ENCODE results near the gene KBTBD2. TPM values are rescaled to one million over a fixed set of nuclear protein-coding genes. Genes with fewer than 3 reads are reported as not detected.

KBTBD2 gene
- total and polyA plus RNA-seq, 4 donors = 15.0 to 80.5 (median 25.6) TPM

DNA sequence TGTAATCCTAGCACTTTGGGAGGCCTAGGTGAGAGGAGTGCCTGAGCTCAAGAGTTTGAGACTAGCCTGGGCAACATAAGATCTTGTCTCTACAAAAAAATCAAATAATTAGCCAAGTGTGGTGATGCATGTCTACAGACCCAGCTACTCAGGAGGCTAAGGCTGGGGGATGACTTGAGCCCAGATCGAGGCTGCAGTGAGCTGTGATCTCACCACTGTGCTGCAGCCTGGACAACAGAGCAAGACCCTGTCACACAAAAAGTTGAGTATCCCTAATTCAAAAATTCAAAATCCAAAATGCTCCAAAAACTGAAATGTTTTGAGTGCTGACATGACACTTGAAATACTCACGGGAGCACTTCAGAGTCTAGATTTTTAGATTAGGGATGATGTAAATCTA, 19.1 kb downstream of the KBTBD2 start:
- ATAC-seq (ENCODE audit: insufficient read depth, low FRiP score) = no peak
- Histone ChIP-seq H3K36me3 (ENCODE audit: control insufficient read depth in 4 of 4, insufficient read depth in 4 of 4, low read length in 4 of 4) (peaks cover 23 to 44% (median 35%) of the 10 kb centered on the region in 4 donors), H3K9ac (ENCODE audit: insufficient read depth in 1 of 2, low read length in 2 of 2) (no peak overlapping the region), H3K9me3 (ENCODE audit: control insufficient read depth in 4 of 4, insufficient read depth in 3 of 4, low read length in 3 of 4) (no peaks in the 10 kb centered on the region), H3K4me3 (no peak overlapping the region), H3K4me1 (ENCODE audit: control insufficient read depth in 5 of 5, insufficient read depth in 5 of 5, low read length in 5 of 5) (peaks cover 0 to 16% (median 4%) of the 10 kb centered on the region in 5 donors), H3K27ac (ENCODE audit: low read depth in 1 of 2, low read length in 1 of 2) (no peak overlapping the region), H3K27me3 (ENCODE audit: control insufficient read depth in 3 of 3, insufficient read depth in 3 of 3, low read length in 2 of 3) (no peaks in the 10 kb centered on the region)
- 75 to 91% methylated on average over 2 of the region's 2 CpGs for WGBS, 2 donors
- no peak for DNase-seq
- TF ChIP-seq, protein P1, sequence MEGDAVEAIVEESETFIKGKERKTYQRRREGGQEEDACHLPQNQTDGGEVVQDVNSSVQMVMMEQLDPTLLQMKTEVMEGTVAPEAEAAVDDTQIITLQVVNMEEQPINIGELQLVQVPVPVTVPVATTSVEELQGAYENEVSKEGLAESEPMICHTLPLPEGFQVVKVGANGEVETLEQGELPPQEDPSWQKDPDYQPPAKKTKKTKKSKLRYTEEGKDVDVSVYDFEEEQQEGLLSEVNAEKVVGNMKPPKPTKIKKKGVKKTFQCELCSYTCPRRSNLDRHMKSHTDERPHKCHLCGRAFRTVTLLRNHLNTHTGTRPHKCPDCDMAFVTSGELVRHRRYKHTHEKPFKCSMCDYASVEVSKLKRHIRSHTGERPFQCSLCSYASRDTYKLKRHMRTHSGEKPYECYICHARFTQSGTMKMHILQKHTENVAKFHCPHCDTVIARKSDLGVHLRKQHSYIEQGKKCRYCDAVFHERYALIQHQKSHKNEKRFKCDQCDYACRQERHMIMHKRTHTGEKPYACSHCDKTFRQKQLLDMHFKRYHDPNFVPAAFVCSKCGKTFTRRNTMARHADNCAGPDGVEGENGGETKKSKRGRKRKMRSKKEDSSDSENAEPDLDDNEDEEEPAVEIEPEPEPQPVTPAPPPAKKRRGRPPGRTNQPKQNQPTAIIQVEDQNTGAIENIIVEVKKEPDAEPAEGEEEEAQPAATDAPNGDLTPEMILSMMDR (IDR thresholded peaks at IDR 0.05; ENCODE audit: control extremely low read depth, extremely low read depth) = no peak

DNA sequence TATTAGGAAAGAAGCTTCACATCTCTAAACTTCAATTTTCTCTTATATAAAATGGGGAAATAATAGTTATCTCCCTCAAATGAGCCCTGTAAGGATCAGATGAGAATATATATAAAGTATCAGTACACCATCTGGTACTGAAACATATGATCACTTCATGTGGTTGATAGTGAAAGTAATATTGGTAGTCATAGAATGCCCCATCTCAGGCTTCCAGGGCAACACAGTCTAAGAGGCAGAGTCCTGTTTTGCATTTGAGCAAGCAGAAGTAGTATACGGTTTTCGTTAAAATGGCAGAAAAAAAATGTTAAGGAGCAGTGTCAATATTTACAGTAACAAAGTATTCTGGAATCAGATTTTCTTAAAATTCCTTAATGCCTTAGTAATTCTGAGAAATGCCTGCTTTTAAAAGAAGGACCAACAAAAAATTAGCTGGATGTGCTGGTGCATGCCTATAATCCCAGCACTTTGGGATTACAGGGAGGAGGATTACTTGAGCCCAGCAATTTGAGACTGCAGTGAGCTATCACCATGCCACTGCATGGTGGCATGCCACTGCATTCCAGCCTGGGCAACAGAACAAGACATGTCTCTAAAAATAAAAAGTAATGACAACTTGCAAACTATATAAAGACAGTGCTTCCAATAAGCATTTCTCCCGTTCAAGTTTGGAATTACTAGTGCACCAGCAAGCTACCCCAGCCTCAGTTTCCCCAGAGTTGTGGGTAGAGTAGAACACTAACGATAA, 19.8 kb downstream of the KBTBD2 start:
- H3K36me3 ChIP-seq (ENCODE audit: control insufficient read depth in 4 of 4, insufficient read depth in 4 of 4, low read length in 4 of 4) = peaks cover 23 to 44% (median 35%) of the 10 kb centered on the region in 4 donors
- TF ChIP-seq, protein P1 (IDR thresholded peaks at IDR 0.05; ENCODE audit: control extremely low read depth, extremely low read depth) = no peak
- no peak overlapping the region for H3K9ac ChIP-seq (ENCODE audit: insufficient read depth in 1 of 2, low read length in 2 of 2)
- peaks cover 0 to 16% (median 4%) of the 10 kb centered on the region in 5 donors for H3K4me1 ChIP-seq (ENCODE audit: control insufficient read depth in 5 of 5, insufficient read depth in 5 of 5, low read length in 5 of 5)
- peak overlapping the region in 1 of 2 donors; percentile 55 for H3K27ac ChIP-seq (ENCODE audit: low read depth in 1 of 2, low read length in 1 of 2)
- H3K4me3 ChIP-seq = no peak overlapping the region
- no peak for ATAC-seq (ENCODE audit: insufficient read depth, low FRiP score)
- DNase-seq = no peak
- 69 to 86% methylated on average over 4 of the region's 4 CpGs for WGBS, 2 donors
- no peaks in the 10 kb centered on the region for H3K9me3 ChIP-seq (ENCODE audit: control insufficient read depth in 4 of 4, insufficient read depth in 3 of 4, low read length in 3 of 4)
- H3K27me3 ChIP-seq (ENCODE audit: control insufficient read depth in 3 of 3, insufficient read depth in 3 of 3, low read length in 2 of 3) = no peaks in the 10 kb centered on the region

- peaks cover 24 to 51% (median 34%) of the 10 kb centered on the region in 4 donors for H3K36me3 ChIP-seq (ENCODE audit: control insufficient read depth in 4 of 4, insufficient read depth in 4 of 4, low read length in 4 of 4)
- peaks cover 0 to 14% (median 2%) of the 10 kb centered on the region in 5 donors for H3K4me1 ChIP-seq (ENCODE audit: control insufficient read depth in 5 of 5, insufficient read depth in 5 of 5, low read length in 5 of 5)
- TF ChIP-seq, protein P1 (IDR thresholded peaks at IDR 0.05; ENCODE audit: control extremely low read depth, extremely low read depth) = no peak
- ATAC-seq (ENCODE audit: insufficient read depth, low FRiP score) (no peak), DNase-seq (no peak)
- no peak overlapping the region for H3K27ac ChIP-seq (ENCODE audit: low read depth in 1 of 2, low read length in 1 of 2)
- H3K4me3 ChIP-seq = no peak overlapping the region
- peaks cover 0 to 5% (median under 1%) of the 10 kb centered on the region in 4 donors for H3K9me3 ChIP-seq (ENCODE audit: control insufficient read depth in 4 of 4, insufficient read depth in 3 of 4, low read length in 3 of 4)
- H3K9ac ChIP-seq (ENCODE audit: insufficient read depth in 1 of 2, low read length in 2 of 2) = no peak overlapping the region
- WGBS, 2 donors = 94 to 95% methylated on average over 3 of the region's 3 CpGs
- H3K27me3 ChIP-seq (ENCODE audit: control insufficient read depth in 3 of 3, insufficient read depth in 3 of 3, low read length in 2 of 3) = no peaks in the 10 kb centered on the region
Measured at GRCh38 chr7:32870298-32870697, 21.3 kb downstream of the KBTBD2 start.
